AG20443 (cell line): Measurements from ENCODE around the gene ELAVL2.

Source experiments
- DNase-seq: peaks from one replicate; pipeline ENCODE4 v3.0.0; 2012; ENCODE audit warnings: low spot score, mixed read lengths

The ELAVL2 gene

DNA sequence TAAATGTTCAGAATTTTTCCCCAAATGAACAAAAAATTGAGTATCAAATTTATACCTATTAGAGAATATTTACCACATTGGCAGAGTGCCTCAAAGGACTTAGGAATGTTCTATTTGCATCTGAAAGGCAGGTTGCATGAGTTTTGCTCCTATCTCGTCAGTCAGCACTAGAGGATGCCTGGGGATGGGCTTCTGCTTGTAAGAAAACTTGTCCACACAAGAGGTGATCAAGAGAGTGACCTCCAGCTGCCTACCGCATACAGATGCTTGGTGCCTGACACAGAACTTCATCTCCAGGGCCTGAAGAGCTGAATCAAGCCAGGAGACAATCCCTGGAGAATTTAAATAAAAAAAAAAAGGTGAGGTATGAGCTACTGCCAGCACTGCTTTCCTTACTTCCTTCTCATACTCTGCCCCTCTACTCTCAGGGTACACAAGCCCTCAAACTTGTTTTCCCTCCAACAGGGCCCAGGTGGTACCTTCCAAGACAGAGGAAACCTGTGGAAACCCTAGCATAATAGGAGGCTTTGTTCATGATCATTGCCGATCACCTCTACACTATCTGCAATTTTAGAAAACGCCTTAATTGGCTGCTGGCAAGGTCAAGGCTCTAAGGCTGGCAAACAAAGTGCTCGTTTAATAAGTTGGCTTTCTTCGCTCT, 166.6 kb downstream of the ELAVL2 start:
- no peak for DNase-seq

- no peak for DNase-seq
Observed at GRCh38 chr9:23658376-23659258, 167.4 kb downstream of the ELAVL2 start.

DNA sequence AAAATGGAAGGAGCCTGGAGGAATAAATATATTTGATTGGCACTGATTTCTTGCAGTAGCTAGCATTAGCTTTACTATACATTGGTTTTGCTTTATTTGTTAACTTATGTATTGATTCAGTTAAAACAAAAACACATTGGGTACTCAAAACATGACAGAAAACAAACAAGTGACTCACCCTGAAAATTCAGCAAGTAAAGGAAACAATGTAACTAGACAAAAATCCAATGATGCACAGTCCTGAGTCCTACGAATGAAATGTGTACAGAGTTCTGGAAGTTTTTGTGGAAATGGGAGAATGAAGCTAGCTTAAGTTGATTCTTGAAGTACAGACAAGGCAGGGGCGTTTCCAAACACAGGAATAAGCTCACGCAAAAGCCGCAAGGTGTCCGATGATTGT, 175.0 kb downstream of the ELAVL2 start:
- no peak for DNase-seq

DNA sequence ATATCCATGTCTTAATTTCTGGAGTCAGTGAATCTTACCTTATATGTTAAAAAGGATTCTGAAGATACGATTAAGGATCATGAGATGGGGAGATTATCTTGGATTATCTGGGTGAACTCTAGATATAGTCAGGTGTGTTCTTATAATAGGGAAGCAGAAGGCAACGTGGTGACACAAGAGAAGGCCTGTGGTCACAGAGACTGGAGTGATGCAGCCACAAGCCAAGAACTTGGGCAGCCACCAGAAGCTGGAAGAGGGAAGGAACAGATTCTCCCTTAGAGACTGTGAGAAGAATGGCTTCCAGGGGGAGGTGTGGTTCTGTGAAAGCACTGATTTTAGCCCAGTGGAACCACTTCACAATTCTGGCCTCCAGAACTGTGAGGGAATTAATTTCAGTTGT, 177.4 kb downstream of the ELAVL2 start:
- DNase-seq: no peak

GRCh38 chr9:23644896-23645295, 181.1 kb downstream of the ELAVL2 start:
- DNase-seq: no peak

GRCh38 chr9:23644326-23644725, 181.7 kb downstream of the ELAVL2 start:
- no peak for DNase-seq

GRCh38 chr9:23643656-23644258, 182.3 kb downstream of the ELAVL2 start:
- DNase-seq: no peak
